Limb (tissue), 2 donors: ENCODE measurements around the gene ANKRD37.
A peak's percentile ranks its signal among the peaks of the same experiment; 100 is the strongest.
"Not testable (repeated sequence)": the region's sequence is repeated elsewhere in the genome, so short reads cannot be mapped to it uniquely, and the experiment has no call there.

Experiments
- DNase-seq, 2 donors: peaks; one replicate each; pipeline ENCODE4 v3.0.0-alpha.2; 2016; ENCODE audit errors: extremely low spot score in 2 of 2

The ANKRD37 gene, protein sequence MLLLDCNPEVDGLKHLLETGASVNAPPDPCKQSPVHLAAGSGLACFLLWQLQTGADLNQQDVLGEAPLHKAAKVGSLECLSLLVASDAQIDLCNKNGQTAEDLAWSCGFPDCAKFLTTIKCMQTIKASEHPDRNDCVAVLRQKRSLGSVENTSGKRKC

DNA sequence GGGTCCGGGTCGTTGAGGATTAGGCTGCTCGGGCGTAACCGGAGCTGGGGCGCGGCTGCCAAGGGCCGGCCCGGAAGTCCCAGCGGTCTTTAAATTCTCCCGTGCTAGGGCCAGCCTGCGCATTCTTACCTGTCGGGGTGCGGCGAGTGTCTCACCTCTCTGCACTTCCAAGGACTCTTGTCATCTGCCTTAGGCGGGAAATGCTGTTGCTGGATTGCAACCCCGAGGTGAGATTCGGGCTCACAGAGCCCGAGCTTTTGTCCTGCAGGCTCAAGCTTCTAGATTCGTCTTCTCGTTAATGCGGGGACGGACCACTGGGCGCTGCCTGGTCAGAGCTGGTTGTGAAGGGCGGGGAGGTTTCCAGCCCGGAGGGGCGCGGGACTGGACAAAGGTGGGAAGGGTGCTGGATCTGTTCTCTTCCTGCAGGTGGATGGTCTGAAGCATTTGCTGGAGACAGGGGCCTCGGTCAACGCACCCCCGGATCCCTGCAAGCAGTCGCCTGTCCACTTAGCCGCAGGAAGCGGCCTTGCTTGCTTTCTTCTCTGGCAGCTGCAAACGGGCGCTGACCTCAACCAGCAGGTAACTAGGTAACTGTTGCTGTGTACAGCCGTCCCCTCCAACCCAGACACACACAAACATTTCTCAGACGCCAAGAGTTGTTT is at the start of gene ANKRD37:
ANKRD37 (plus strand) TSS at position 118 of the 662 bp plus-strand sequence; CDS start at position 201, 83 bp downstream.
- DNase-seq: peak in 1 of 2 donors; percentile 49

DNA sequence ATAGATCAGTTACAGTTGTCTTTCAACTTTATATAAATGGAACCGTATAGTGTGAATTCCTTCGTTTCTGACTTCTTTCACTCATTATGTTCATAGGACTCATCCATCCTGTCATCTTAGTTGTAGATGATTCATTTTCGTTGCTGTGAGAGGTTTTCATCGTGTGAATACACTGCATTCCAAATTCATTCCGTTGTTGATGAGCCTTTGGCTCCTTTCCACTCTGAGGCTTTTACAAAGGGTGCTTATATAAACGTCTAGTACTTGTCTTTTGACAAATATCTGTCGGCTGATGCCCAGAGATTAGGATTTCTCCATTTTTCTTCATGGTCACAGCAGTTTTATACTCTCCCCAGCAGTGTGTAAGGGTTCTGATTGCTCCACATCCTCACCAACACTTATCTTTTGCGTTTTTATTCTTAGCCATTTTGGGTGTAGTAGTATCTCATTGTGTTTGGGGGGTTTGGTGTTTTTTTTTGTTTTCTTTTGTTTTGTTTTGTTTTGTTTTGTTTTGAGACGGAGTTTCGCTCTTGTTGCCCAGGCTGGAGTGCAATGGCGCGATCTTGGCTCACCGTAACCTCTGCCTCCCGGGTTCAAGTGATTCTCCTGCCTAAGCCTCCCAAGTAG is 49.6 kb upstream of the ANKRD37 start:
- DNase-seq: no peak

DNA sequence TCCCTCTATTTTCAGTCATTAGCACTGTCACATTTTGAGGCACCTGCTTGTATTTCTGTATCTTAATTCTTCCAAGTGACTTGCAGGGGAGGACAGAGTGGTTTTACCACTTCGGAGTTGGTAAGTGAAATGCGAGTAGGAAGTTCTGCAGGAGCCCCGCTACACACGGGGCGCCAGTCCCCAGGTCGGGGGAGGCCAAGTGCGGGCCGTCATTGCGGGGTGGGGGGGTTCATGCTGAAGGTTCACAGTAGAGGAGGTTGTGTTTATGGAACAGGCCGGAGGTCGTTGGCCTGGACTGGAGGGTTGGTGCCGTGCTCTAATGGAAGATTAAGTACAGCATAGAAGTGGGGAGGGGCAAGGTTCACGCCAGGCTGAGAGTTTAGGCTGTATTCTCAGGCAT is 45.0 kb upstream of the ANKRD37 start:
- no peak for DNase-seq

DNA sequence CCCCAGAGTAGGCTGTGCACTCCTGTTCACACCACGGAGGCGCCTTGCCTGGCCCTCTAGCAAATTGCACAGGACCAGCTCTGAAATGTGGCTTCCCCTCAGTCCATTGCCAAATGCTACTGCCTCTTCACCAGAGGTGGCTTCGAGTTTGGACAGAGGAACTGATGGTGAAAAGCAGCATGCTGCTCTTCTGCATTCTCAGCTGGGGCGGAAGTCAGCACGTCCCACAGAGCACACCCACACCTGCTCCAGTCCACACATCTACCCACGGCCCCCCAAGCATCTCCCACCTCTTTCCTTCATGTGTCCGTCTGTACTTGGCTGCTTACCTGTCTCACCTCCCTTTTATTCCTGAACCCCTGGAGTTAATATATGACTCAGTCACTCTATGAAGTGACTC is 44.4 kb upstream of the ANKRD37 start:
- no peak for DNase-seq

DNA sequence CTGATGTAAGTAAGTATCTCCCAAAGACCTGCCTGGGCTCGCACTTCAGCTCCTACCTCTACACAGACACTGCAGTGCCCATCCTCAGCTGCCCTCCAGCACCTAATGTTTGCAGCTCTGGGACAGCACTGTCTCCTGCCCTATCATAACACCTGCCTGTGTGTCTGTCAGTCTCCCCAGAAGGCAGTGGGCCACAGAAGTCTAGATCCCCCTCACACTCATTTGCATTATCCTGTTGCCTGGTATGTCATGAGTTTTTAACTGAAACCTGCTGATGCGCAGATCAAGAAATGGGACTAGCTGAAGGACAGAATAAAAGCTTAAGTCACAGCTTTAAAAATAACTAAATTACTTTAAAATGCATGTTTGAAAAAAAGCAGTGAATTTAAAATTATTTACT is 43.9 kb upstream of the ANKRD37 start:
- no peak for DNase-seq

DNA sequence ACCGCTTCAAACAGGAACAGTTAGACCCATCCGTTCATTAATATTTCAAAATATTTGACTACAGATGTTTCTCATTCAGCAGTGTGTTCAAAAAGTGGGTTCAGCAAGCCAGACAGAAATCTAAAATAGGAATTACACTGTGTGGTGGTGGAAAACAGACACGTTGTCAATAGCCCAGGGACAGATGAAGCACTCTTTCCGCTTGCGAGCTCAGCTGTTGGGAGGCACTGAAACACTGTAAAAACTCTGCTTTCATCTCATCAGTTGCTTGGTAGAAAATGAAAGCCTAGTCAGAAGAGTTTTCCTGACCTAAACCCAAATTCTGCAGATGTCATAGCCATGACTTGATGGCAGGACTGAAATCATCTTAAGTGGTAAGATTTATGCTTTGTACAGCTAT is 39.4 kb upstream of the ANKRD37 start:
- DNase-seq: peak in 1 of 2 donors; percentile 29

DNA sequence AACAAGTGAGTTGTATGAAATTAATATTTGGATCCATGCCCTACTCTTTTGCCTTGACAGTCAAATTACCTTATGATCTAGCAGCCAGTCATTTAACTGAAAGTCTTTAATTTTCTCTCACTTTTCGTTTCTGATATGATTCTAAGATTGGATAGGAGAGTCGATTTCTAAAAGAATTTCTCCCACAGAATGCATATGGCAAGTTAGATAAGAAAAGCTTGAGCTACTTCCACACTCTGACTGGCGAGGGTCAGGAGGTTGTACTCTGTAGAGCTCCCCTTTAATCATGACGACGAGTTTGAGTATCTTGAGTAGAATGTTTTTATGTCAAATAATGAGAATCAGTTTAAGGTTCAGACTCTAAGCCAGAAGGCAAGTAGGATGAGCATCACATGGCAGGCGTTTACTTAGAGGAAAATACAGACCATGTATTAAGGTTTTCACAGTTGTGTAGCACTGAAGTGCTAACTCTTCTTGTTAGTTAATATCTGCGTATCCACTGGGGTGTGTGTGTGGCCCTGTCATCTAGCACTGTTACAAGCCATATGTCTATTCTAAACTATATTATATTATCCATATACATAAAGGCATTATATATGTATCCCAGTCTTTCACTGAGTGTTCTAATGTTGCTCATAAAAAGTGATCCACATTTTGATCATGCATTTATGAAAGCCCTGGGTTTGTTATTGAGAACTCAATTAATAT is 38.8 kb upstream of the ANKRD37 start:
- no peak for DNase-seq

DNA sequence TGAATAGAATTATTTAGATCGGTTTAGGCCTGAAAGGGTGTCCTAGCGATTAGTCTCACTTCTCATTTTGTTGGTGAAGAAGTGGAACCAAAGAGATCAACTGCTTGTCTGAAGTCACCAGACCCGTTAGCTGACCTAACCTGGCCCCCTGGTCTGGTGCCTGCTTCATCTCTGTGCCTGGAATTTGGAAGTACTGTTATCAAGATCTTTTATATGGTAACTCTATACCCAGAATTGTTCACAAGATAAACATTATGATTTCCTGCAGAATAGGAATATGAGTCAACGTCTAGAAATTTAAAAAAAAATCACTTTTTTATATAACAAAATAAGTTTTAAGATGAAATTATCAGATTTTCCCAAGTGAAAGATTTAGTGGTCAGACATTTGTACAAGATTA is 38.1 kb upstream of the ANKRD37 start:
- no peak for DNase-seq

DNA sequence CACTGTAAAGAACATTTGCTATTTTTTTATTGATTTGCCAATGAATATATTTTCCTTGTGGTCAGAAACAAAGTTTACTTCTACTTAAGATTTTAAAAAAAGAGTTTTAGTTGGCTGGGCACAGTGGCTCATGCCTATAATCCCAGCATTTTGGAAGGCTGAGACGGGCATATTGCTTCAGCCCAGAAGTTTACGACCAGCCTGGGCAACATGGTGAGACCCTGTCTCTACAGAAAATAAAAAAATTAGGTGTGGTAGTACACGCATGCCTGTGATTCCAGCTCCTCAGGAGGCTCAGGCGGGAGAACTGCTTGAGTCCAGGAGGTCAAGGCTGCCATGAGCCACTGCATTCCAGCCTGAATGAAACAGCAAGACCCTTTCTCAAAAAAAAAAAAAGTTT is 37.7 kb upstream of the ANKRD37 start:
- DNase-seq: no peak

DNA sequence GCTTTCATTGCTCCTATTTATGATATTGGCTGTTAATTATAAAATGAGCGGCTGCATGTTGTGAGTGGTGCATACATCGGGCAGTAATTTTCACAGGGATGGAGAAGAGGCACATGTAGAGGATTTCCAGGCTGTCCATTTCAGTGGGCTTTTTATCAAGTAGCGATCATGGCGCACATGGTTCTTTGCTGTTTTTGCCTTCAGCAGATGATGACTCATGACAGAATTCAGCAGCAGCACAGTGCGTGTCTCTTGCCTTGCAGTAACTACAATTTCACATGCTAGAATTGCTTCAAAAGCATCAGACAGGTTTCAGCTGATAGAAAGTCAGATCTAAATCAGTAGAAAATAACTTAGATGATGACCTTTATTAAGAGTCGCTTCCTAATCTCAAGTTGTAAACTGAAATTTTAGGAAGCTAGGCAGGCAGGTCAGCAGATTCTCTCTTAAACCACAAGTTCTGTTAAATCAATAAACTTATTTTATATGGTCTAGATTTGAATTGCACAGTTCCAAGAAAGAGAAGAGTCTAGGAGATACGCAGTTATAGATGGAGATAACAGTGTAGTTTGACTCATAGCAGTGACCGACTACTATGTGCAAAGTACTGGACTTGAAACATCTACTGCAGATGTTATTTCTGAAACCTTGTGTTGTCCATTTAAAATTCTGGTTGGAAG is 36.7 kb upstream of the ANKRD37 start:
- DNase-seq: no peak

DNA sequence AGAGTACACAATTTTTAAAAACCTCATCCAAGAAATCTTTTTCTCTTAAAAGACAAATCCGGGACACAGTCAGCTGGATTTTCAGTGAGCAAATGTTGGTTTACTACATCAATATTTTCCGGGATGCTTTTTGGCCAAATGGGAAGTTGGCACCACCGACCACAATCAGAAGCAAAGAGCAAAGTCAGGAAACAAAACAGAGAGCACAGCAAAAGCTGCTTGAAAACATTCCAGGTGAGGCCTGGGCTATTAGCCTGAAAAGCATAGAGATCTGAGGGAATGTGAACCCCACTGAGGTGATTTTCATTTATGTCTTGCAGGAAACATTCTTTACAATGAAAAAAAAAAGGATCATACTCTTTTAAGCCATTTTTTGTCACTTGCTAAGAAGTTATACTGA is 34.8 kb upstream of the ANKRD37 start:
- DNase-seq: no peak

DNA sequence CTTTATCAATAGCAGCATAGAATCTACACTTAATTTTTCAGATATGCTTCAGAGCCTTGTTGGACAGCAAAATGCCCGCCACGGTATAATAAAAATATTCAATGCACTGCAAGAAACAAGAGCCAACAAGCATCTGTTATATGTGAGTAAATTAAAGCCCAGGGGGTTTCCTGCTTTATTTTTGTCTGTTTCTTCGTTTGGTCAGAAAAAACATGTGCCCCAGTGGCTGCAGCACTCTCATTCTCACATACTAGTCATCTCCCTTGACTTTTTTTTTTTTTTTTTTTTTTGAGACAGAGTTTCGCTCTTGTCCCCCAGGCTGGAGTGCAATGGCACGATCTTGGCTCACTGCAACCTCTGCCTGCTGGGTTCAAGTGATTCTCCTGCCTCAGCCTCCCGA is 34.1 kb upstream of the ANKRD37 start:
- not testable (repeated sequence) for DNase-seq

DNA sequence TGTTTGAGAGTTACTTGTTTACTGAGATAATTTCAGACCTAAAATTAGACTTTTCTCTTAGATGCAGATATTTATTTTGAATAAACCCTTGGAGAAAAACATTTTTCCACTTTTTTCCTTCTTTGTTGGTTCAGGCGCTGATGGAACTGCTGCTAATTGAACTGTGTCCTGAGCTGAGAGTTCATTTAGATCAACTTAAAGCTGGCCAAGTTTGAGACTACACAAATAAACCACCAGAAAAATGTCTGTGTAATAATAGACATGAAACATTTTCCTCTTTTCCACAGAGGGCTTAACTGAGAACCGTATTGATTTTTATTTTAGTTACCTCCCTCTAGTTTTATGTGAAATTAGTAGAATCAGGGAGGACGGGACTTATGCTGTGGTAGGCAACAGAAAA is 33.4 kb upstream of the ANKRD37 start:
- no peak for DNase-seq

DNA sequence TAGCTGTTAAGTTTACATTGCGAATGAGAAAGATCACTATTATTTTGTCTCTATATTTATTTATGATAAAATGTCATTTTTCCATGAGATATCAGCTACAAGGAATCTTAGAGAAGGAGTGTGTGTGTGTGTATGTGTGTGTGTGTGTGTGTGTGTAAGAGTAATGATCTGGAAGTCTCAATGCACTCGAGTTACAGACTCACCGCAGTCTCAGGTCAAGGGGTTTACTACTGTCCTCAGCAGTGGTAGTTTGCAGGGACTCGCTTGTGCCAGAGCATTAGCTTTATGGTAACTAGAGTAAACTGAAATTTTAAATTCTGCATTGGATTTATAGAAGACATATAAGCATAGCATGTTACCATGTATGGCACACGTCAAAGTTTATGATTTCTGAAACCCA is 31.8 kb upstream of the ANKRD37 start:
- no peak for DNase-seq

DNA sequence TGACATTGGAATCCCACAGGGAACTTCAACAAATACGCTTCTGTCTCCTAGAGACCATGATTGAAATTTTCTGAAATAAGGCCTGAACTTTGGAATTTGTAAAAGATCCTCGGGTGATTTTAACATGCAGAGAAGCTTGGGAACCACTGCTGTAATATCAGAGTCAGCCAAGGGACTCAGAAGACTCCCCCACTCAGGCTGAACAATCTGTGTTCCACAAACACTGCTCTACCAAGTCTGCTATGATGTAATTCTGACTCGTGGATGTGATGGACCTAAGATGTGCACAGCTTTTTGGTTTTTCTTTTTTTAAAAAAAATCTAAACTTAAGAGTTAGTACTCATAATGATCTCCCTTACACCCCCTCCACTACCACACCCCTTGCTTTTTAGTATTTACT is 26.9 kb upstream of the ANKRD37 start:
- DNase-seq: no peak

DNA sequence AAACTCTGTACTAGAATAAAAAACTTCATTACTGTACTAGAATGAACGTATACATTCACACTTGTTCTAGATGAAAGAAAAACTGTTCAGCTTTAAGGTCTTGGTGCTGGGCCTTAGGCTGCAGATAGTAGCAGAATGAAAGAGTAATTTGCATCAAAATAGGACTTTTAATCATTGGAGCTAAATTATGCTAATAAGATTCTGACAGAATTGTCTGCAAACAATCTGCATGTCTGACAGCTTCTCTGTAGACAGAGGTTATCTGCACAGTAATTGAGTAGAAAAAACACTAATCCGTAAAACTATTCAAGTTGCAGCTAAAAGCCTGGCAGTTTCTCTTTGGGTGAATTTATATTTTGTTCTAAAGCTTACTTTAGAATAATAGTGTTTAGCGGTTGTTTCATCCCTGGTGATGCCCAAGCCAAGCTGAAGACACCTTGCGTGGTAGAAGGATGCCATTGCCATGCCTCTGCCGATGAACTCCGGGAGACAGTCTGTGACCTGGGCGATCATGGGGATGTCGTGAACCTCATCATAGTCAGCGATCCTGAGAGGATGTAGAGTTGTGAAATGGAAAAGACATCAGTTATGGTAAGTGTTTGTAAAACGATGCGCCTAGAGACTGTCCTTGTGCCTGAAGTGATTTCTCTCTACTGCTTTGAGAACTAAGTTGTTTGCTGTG is 26.2 kb upstream of the ANKRD37 start:
- no peak for DNase-seq

DNA sequence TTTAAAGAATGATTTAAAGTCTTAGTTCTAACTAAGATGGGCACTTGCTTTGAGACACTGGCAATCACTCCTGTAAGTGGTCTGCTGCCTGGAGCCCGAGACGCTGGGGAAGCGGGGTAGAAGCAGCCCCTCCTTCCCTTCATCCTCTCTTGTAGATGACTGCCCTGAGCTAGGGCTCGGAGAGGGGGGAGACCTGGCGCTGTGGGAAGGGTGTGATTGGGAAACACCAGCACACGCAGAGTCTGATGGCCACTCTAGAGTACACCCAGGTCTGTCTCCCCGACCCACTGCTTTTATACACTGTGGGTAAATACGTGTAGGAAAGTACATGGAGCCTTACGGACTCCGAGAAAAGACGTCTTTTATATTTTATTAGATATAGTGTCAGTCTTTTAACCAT is 24.9 kb upstream of the ANKRD37 start:
- DNase-seq: no peak

DNA sequence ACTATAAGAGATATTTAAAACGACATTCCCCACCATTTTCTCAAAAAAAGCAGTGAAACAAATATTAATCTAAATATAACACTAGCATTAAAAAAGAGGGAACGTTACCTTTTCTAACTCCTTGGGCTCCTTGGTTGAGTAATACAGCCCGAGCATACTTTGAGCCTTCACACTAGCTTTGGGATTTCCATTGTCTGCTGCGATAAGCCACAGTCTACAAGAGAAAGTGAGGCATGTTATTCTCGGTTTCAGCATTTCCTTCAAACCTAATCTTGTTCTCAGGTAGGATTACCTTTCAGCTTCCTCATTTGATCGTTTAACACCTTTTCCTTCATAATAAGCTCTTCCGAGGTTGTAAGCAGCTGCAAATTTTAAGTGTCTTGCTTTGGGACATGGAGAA is 22.6 kb upstream of the ANKRD37 start:
- no peak for DNase-seq

DNA sequence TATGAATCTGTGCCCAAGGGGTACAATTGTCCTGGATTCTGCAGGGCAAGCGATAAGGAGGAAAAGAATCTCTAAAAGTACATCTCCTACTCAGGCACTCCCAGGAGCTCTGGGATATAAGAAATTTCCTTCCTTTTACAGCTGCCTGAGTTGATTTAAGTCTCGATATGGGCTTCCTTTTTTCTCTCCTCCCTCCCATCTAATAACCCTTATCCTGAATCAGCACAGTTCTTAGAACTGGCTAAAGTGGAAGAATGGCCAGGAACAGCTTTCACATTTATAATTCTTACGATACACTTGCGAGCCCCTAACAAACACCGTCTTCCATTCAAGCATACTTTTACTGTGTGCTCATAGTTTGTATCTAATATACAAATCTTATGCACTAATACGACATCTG is 22.1 kb upstream of the ANKRD37 start:
- no peak for DNase-seq

DNA sequence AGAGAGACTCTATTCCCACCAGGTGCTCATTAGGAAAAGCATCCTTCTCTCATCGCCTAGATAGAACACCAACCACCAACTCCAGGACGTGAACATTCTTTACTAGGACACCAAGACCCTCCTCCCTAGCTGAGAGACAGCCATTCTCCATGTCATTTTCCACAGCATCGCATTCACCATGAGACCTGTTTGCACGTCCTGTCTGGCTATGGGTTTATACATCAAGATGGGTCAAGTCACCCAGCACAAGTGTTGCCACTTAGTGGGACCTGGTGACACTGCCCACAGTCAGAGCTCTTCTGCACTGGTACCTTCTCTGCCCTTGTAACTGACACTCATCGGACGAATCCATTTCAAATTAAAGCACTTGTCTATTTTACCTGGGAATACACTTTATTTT is 18.4 kb upstream of the ANKRD37 start:
- no peak for DNase-seq
